Measurements from ENCODE around the gene DOP1A. TPM values are rescaled to one million over a fixed set of nuclear protein-coding genes. Genes with fewer than 3 reads are reported as not detected.

DOP1A gene
- total RNA-seq, 2 donors from 2014 or later: 25.9 to 26.7 TPM

DNA sequence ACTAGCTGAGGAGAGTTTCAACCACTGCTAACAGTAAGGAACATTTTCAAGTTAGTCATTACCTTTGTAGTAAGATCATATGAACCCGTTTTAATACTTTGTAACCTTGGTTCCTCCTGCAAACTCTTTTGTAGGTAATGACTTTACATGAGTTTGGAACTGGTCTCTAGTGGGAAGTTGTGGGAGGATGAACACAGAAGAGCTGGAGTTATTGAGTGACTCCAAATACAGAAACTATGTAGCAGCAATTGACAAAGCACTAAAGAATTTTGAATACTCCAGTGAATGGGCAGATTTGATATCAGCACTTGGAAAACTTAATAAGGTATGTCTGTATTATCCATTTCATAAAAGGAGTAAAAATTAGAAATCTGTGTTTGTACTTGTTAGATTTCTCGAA, 29.3 kb downstream of the DOP1A start:
- Histone ChIP-seq H3K4me3 (no peak overlapping the region), H3K9me3 (no peaks in the 10 kb centered on the region), H3K4me1 (no peaks in the 10 kb centered on the region), H3K27me3 (no peaks in the 10 kb centered on the region), H3K36me3 (replicated peaks in 1 of 2; ENCODE audit: insufficient read depth in 1 of 2, low read depth in 2 of 2) (no peaks in the 10 kb centered on the region), H3K27ac (no peak overlapping the region)
- ATAC-seq (no peak), DNase-seq (no peak)
- intact Hi-C loops (cut with DNase I): no loop called here
- 72 to 79% methylated on average over 2 of the region's 2 CpGs for WGBS, 2 donors
- TF ChIP-seq POLR2A (IDR thresholded peaks at IDR 0.05): no peak
- TF ChIP-seq, protein P1, sequence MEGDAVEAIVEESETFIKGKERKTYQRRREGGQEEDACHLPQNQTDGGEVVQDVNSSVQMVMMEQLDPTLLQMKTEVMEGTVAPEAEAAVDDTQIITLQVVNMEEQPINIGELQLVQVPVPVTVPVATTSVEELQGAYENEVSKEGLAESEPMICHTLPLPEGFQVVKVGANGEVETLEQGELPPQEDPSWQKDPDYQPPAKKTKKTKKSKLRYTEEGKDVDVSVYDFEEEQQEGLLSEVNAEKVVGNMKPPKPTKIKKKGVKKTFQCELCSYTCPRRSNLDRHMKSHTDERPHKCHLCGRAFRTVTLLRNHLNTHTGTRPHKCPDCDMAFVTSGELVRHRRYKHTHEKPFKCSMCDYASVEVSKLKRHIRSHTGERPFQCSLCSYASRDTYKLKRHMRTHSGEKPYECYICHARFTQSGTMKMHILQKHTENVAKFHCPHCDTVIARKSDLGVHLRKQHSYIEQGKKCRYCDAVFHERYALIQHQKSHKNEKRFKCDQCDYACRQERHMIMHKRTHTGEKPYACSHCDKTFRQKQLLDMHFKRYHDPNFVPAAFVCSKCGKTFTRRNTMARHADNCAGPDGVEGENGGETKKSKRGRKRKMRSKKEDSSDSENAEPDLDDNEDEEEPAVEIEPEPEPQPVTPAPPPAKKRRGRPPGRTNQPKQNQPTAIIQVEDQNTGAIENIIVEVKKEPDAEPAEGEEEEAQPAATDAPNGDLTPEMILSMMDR (IDR thresholded peaks at IDR 0.05): no peak

DNA sequence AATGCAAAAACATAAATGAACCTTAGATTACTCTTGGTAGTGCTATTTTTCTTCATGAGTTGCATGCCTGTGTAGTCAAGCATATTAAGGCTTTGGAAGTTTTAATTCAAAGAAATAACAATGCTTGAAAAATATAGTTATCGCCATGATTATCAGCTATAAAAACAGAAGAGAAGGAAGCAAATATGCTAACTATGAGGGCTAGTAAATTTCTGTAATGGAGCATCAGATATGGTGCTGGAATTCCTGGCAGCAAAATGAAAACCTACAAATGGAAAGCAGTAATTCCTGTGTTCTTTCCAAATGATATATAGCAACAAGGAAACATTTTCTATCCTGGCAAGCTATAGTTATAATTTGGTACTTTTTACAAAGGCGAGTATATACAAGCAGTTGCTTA, 29.7 kb downstream of the DOP1A start:
- ATAC-seq: no peak
- H3K4me1 ChIP-seq: no peaks in the 10 kb centered on the region
- no peak for DNase-seq
- no peak overlapping the region for H3K4me3 ChIP-seq
- intact Hi-C loops (cut with DNase I): no loop called here
- TF ChIP-seq POLR2A (IDR thresholded peaks at IDR 0.05): no peak
- TF ChIP-seq, protein P1 (IDR thresholded peaks at IDR 0.05): no peak
- H3K27ac ChIP-seq: no peak overlapping the region
- H3K9me3 ChIP-seq: no peaks in the 10 kb centered on the region
- 90% methylated on average over 2 of the region's 2 CpGs for WGBS, 2 donors
- peaks cover 0 to 1% of the 10 kb centered on the region in 2 donors for H3K36me3 ChIP-seq (replicated peaks in 1 of 2; ENCODE audit: insufficient read depth in 1 of 2, low read depth in 2 of 2)
- H3K27me3 ChIP-seq: no peaks in the 10 kb centered on the region

DNA sequence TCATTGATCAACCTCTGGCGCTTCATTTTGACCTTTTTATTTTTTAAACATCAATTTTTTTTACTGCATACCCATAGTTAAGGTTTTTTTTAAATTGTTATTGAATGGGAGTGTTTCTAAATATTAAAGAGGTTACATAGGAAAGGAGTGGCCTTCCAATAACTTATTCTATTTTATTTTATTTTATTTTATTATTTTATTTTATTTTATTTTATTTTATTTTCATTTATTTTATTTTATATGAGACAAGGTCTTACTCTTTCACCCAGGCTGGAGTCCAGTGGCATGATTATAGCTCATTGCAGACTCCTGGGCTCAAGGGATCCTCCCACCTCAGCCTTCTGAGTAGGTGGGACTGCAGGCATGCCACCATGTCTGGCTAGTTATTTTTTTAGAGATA, 30.2 kb downstream of the DOP1A start:
- no peaks in the 10 kb centered on the region for H3K9me3 ChIP-seq
- H3K27me3 ChIP-seq: no peaks in the 10 kb centered on the region
- H3K4me1 ChIP-seq: no peaks in the 10 kb centered on the region
- peaks cover 0 to 3% of the 10 kb centered on the region in 2 donors for H3K36me3 ChIP-seq (replicated peaks in 1 of 2; ENCODE audit: insufficient read depth in 1 of 2, low read depth in 2 of 2)
- no peak for ATAC-seq
- DNase-seq: no peak
- no peak for TF ChIP-seq POLR2A (IDR thresholded peaks at IDR 0.05)
- TF ChIP-seq, protein P1 (IDR thresholded peaks at IDR 0.05): no peak
- H3K4me3 ChIP-seq: no peak overlapping the region
- 95 to 97% methylated on average over 1 of the region's 1 CpG for WGBS, 2 donors
- no peak overlapping the region for H3K27ac ChIP-seq
- intact Hi-C loops (cut with DNase I): no loop called here

GRCh38 chr6:83098589-83098988, 31.1 kb downstream of the DOP1A start:
- TF ChIP-seq POLR2A (IDR thresholded peaks at IDR 0.05): no peak
- TF ChIP-seq, protein P1 (IDR thresholded peaks at IDR 0.05): no peak
- intact Hi-C loops (cut with DNase I): no loop called here
- no peak overlapping the region for H3K4me3 ChIP-seq
- WGBS, 2 donors: 73 to 85% methylated on average over 3 of the region's 3 CpGs
- no peak for DNase-seq
- no peak overlapping the region for H3K27ac ChIP-seq
- peaks cover 0 to 3% of the 10 kb centered on the region in 2 donors for H3K36me3 ChIP-seq (replicated peaks in 1 of 2; ENCODE audit: insufficient read depth in 1 of 2, low read depth in 2 of 2)
- no peaks in the 10 kb centered on the region for H3K27me3 ChIP-seq
- no peaks in the 10 kb centered on the region for H3K4me1 ChIP-seq
- H3K9me3 ChIP-seq: no peaks in the 10 kb centered on the region
- ATAC-seq: no peak

DNA sequence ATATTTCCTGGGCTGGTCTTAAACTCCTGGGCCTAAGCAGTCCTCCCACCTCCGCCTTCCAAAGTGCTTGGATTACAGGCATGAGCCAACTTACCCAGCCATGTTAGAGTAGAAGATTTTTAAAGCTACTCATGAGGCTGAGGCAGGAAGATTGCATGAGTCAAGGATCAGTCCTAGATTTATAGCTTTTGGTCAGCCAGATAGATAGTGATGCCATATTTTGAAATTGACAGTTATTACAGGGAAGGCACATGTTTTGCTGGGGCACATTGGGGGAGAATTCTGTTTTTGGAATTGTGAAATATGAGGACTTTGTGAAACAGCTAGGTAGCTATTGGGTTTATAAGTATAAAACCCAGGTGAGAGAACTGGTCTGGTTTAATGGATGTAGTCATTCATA, 40.9 kb downstream of the DOP1A start:
- intact Hi-C loops (cut with DNase I): no loop called here
- TF ChIP-seq, protein P1 (IDR thresholded peaks at IDR 0.05): no peak
- no peak for TF ChIP-seq POLR2A (IDR thresholded peaks at IDR 0.05)

More for the DNA sequence above, 40.9 kb downstream of the DOP1A start:
- 100% methylated on average over 1 of the region's 1 CpG for WGBS, 2 donors
- no peaks in the 10 kb centered on the region for H3K4me1 ChIP-seq
- no peaks in the 10 kb centered on the region for H3K9me3 ChIP-seq
- no peak for DNase-seq
- no peak overlapping the region for H3K27ac ChIP-seq
- no peaks in the 10 kb centered on the region for H3K27me3 ChIP-seq
- no peak for ATAC-seq
- peaks cover 0 to 8% of the 10 kb centered on the region in 2 donors for H3K36me3 ChIP-seq (replicated peaks in 1 of 2; ENCODE audit: insufficient read depth in 1 of 2, low read depth in 2 of 2)
- no peak overlapping the region for H3K4me3 ChIP-seq

Measured in body of pancreas (tissue), 4 donors.